Gastroesophageal sphincter (tissue), 4 donors: ENCODE data around the gene GPR142. TPM values are rescaled to one million over a fixed set of nuclear protein-coding genes. Genes with fewer than 3 reads are reported as not detected.
"Not testable (repeated sequence)": the region's sequence is repeated elsewhere in the genome, so short reads cannot be mapped to it uniquely, and the experiment has no call there.

Source experiments
- ATAC-seq: fragments of 150-250 bp; one replicate; pipeline ENCODE4 v1.9.1; 2016; ENCODE audit warnings: mild to moderate bottlenecking, moderate library complexity
- H3K27ac ChIP-seq, 4 donors: fragments of 200-600 bp; sonication (generic) in 3 of 4; 1 replicate in 3 of 4; 2 replicates in 1 of 4; pipeline ENCODE4 v1.5.1; 2016 to 2019
- H3K27me3 ChIP-seq: fragments of 200-600 bp; sonication (generic); one replicate; pipeline ENCODE4 v1.5.1; 2019
- H3K36me3 ChIP-seq, 2 donors: fragments of 200-600 bp; sonication (generic); one replicate each; pipeline ENCODE4 v1.5.1; 2019; ENCODE audit warnings: control low read depth in 1 of 2
- H3K4me1 ChIP-seq, 3 donors: fragments of 200-600 bp; sonication (generic); 1 replicate in 2 of 3; 2 replicates in 1 of 3; pipeline ENCODE4 v1.5.1; 2016 to 2019; ENCODE audit warnings: control low read depth in 2 of 3
- H3K4me3 ChIP-seq, 2 donors: fragments of 200-600 bp; sonication (generic); one replicate each; pipeline ENCODE4 v1.5.1; 2019; ENCODE audit warnings: mild to moderate bottlenecking in 1 of 2, moderate library complexity in 1 of 2
- H3K9me3 ChIP-seq, 3 donors: fragments of 200-600 bp; sonication (generic); one replicate each; pipeline ENCODE4 v1.5.1; 2017 to 2019; ENCODE audit warnings: control low read depth in 2 of 3
- CTCF ChIP-seq, 4 experiments: fragments of 200-600 bp in 2 of 4; fragments of 450-650 bp in 2 of 4; sonication (generic) in 1 of 4; IDR thresholded peaks; one replicate each; pipeline ENCODE4 v1.5.1; 2017 to 2019; ENCODE audit warnings: antibody characterized with exemption in 4 of 4, mild to moderate bottlenecking in 2 of 4, moderate library complexity in 2 of 4
- EP300 ChIP-seq: sonication (generic); formaldehyde crosslinking; IDR thresholded peaks from one replicate; pipeline ENCODE4 v1.6.1; 2017; ENCODE audit warnings: antibody characterized with exemption, mild to moderate bottlenecking
- POLR2A ChIP-seq, 2 donors: fragments of 450-650 bp; IDR thresholded peaks; one replicate each; pipeline ENCODE4 v1.6.1; 2017; ENCODE audit warnings: antibody characterized with exemption in 2 of 2, mild to moderate bottlenecking in 2 of 2, moderate library complexity in 1 of 2
- POLR2AphosphoS5 ChIP-seq: sonication (generic); formaldehyde crosslinking; IDR thresholded peaks from one replicate; pipeline ENCODE4 v1.6.1; 2017; ENCODE audit warnings: antibody characterized with exemption
- WGBS, 2 donors: methylation state at CpG; one replicate each; pipeline ENCODE4 v1.1.5; 2018; ENCODE audit warnings: low coverage in 1 of 2; 5-methylcytosine and 5-hydroxymethylcytosine counted together
- total RNA-seq, 4 donors: library from RNA; depleted of rRNA; stranded (reverse); fragments of >200 nt; gene quantifications; one replicate each; pipeline ENCODE4 v1.1.0, GENCODE V29; 2016

Gene GPR142
- total RNA-seq, 4 donors from 2014 or later, result 1.1 TPM; not detected in 3

- Histone ChIP-seq H3K4me1 (no peaks in the 10 kb centered on the region), H3K9me3 (no peaks in the 10 kb centered on the region), H3K36me3 (no peaks in the 10 kb centered on the region), H3K4me3 (no peak overlapping the region), H3K27me3 (peaks cover 23% of the 10 kb centered on the region), H3K27ac (no peak overlapping the region)
- WGBS, 2 donors, result 60 to 95% methylated on average over 1 to 2 of the region's 12 CpGs
- TF ChIP-seq EP300, result no peak
- no peak for TF ChIP-seq CTCF (IDR thresholded peaks at IDR 0.05)
- TF ChIP-seq POLR2AphosphoS5, result no peak
- TF ChIP-seq POLR2A (IDR thresholded peaks at IDR 0.05), result no peak
- ATAC-seq, result no peak
Measured at GRCh38 chr17:74403512-74404137, 36.3 kb downstream of the GPR142 start.

GRCh38 chr17:74404218-74404617, 36.9 kb downstream of the GPR142 start:
- Histone ChIP-seq H3K4me3 (no peak overlapping the region), H3K9me3 (no peaks in the 10 kb centered on the region), H3K4me1 (no peaks in the 10 kb centered on the region), H3K27ac (no peak overlapping the region), H3K36me3 (no peaks in the 10 kb centered on the region), H3K27me3 (peaks cover 23% of the 10 kb centered on the region)
- ATAC-seq, result no peak
- 60% methylated on average over 1 of the region's 7 CpGs; no CpG with 5 or more reads in 1 of the 2 donors for WGBS, 2 donors
- TF ChIP-seq CTCF (IDR thresholded peaks at IDR 0.05), result no peak
- TF ChIP-seq POLR2AphosphoS5, result no peak
- no peak for TF ChIP-seq EP300
- TF ChIP-seq POLR2A (IDR thresholded peaks at IDR 0.05), result no peak

GRCh38 chr17:74404789-74405188, 37.5 kb downstream of the GPR142 start:
- Histone ChIP-seq H3K4me3 (no peak overlapping the region), H3K36me3 (no peaks in the 10 kb centered on the region), H3K27me3 (peaks cover 23% of the 10 kb centered on the region), H3K9me3 (no peaks in the 10 kb centered on the region), H3K4me1 (no peaks in the 10 kb centered on the region), H3K27ac (no peak overlapping the region)
- TF ChIP-seq CTCF (IDR thresholded peaks at IDR 0.05), result no peak
- TF ChIP-seq EP300, result no peak
- no peak for TF ChIP-seq POLR2A (IDR thresholded peaks at IDR 0.05)
- no peak for TF ChIP-seq POLR2AphosphoS5
- WGBS, 2 donors, result 54 to 66% methylated on average over 6 of the region's 6 CpGs
- no peak for ATAC-seq

GRCh38 chr17:74405311-74405710, 38.0 kb downstream of the GPR142 start:
- H3K4me3 ChIP-seq, ATAC-seq, H3K9me3 ChIP-seq, H3K27ac ChIP-seq, H3K4me1 ChIP-seq, H3K36me3 ChIP-seq: not testable (repeated sequence)
- H3K27me3 ChIP-seq, result peaks cover 23% of the 10 kb centered on the region
- WGBS, 2 donors, result 100% methylated on average over 3 of the region's 5 CpGs; no CpG with 5 or more reads in 1 of the 2 donors

GRCh38 chr17:74407384-74407783, 40.1 kb downstream of the GPR142 start:
- no peak for TF ChIP-seq CTCF (IDR thresholded peaks at IDR 0.05)
- no peak for TF ChIP-seq POLR2AphosphoS5
- no peak for TF ChIP-seq POLR2A (IDR thresholded peaks at IDR 0.05)
- TF ChIP-seq EP300, result no peak
- H3K36me3 ChIP-seq, result no peaks in the 10 kb centered on the region
- no peak overlapping the region for H3K4me3 ChIP-seq
- H3K27me3 ChIP-seq, result peaks cover 23% of the 10 kb centered on the region
- H3K4me1 ChIP-seq, result no peaks in the 10 kb centered on the region
- no peak overlapping the region for H3K27ac ChIP-seq
- H3K9me3 ChIP-seq, result no peaks in the 10 kb centered on the region
- 86 to 100% methylated on average over 2 to 3 of the region's 5 CpGs for WGBS, 2 donors
- no peak for ATAC-seq
